HG02798 (cell line): ENCODE measurements around the gene ISY1.
"Not testable (repeated sequence)": the region's sequence is repeated elsewhere in the genome, so short reads cannot be mapped to it uniquely, and the experiment has no call there.

Experiments
- ATAC-seq: cut with Tn5 transposase; IDR thresholded peaks from one replicate; pipeline ENCODE4 v1.9.1; 2021; ENCODE audit warnings: mild to moderate bottlenecking; ENCODE audit not compliant: unreplicated experiment, poor library complexity

Gene ISY1

DNA sequence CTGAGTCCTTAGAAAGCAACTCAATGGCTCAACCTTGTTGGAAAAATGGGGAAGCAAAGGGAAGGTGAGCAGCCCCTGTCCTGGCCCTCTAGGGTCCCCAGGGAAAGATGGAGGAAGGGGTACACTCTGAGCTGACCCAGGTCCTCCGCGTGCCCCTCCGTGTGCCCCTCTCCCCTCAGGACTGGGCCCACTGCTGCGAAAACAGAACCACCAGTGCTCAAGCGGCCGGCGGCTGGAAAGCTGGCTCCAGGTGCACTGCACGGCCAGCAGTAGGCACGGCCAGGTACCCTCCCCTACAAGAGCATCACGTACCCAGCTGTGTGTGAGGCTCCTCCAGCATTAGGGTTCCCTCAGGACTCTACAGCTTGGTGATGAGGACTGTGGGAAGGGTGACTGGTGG is 65.6 kb downstream of the ISY1 start:
- no peak for ATAC-seq

DNA sequence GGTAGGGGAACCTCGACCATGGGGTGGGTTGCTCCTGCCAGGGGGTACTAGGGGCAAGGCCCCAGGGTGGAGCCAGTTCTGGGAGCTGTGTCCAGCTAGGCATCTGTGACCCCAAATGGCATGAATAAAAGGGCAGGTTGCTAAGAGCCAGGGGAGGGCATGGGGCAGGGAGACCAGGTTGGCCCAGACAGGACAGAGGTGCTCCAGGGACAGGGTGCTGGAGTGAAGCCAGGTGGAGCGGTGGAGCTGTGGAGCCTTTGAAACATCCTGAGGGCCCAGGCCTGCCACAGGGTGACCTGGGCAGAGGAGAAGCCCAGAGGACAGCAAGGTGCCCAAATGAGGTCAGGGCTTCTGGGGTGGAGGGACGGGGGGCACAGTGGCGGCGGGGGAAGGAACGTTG is 72.6 kb downstream of the ISY1 start:
- not testable (repeated sequence) for ATAC-seq

DNA sequence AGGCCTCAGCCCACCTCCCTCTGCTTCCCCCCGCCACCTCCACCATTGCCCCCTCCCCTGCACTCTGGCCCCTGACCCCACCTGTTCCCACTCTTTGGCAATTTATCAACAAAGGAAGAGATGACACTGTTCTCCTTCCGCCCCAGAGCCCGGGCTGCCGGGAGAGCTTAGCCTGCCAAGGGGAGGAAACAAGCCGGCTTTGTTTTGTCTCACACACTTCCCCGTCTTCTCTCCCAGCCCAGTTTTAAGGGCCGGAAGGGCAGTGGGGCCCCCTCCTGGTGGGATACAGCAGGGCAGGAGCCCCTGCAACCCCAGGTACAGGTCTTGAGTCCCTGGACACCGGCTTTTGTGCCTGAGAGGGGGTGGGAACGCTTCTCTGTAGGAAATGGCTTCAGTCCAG is 73.0 kb downstream of the ISY1 start:
- ATAC-seq: not testable (repeated sequence)

DNA sequence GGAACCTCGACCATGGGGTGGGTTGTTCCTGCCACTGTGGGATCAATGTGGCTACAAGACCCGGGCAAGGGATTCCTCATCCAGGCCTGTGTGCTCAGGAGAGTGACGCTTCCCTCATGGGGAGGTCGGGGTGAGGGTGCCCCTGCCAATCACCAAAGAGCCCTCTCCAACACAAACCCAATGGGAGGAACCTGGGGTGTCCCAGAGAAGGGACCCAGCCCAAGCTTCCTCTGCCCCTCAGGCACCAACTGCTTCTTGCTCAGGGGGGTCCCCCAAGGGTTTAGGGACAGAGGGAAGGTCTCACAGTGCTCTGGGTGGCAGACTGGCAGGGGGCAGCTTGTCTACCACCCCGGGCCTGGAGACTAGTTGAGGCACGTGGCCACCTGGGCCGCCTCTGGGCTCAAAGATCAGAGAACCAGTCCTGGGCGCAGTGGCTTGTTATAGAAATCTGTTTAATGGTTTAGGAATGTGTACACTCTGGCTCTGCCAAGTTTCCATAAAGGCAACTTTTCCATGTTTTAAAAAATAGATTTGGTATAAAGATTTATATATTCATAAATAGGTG is 73.6 kb downstream of the ISY1 start:
- ATAC-seq: no peak

DNA sequence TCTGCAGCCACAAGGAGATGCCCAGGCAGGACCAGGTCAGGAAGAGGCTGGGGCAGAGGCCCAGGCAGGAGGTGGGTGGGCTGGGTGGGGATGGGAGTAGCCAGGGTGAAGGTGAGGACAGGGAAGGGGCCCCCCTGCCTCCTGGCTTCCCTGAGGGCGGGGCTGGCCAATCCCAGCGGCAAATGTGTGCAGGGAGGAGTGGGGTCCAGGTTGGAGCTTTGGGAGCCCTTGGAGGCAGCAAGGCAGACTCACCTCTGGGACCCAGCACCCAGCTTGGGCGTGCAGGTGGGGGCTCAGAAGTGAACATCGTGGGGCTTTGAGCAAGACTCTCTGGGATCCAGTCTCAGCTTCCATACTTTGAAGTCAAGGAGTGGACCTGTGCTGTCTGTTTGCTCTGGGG is 75.0 kb downstream of the ISY1 start:
- no peak for ATAC-seq

DNA sequence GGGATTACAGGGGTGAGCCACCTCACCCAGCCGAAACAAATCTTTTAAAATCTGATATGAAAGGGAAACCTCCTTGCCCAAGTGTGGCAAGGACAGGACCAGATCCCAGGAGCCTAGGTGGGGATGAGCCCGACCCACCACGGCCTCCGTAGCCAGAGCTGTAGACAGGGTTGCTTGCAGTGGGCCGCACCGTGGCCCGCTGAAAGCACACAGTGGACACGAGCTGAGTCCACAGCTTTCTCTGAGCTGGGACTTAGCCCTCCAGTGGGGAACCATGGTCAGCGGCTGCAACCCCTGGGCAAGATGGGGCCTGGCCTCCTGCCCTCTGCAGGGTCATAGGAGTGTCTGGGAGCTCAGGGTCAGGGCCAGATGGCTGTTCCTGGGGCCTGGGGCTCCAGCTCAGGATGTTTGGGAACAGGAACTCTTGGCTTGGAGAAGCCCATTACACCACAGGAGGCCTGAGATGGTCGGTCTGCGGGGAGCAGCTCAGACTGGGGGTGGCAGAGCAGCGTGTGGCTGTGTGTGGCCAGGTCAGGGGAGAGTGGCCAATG is 75.6 kb downstream of the ISY1 start:
- ATAC-seq: no peak

DNA sequence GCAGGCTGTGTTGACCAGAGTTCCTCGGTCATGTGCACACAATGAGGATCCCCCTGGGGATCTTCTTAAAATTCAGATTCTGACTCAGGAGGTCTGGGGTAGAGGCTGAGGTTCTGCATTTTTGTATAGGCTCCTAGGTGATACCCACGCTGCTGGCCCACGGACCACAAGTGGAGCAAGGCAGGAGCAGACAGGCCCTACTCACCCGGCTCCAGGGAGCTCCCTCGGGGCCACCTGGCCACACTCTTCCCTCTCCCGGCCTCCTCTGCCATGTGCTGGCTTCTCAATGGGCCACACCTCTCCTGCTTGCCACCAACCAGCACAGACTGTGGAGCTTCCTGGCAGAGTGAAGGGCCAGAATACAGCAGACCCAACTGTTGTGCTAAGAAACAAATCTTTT is 76.4 kb downstream of the ISY1 start:
- no peak for ATAC-seq

DNA sequence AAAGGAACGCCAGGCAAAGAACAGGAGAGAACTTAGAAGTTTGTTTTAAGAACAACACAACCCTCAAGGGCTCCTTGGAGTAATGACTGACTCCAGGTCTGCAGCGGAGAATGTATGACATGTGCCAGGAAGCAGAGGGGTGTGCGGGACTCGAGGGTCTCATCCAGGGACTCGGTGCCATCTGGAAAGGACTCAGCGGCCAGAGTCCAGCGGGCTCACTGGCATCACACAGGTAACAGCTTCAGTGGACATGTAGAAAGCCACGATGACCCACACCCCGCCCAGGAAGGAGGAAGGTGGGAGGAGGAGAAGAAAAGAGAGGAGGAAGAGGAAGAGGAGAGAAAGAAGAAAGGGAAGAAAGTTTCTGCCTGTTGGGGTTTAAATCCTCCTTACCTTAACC is 78.8 kb downstream of the ISY1 start:
- no peak for ATAC-seq

DNA sequence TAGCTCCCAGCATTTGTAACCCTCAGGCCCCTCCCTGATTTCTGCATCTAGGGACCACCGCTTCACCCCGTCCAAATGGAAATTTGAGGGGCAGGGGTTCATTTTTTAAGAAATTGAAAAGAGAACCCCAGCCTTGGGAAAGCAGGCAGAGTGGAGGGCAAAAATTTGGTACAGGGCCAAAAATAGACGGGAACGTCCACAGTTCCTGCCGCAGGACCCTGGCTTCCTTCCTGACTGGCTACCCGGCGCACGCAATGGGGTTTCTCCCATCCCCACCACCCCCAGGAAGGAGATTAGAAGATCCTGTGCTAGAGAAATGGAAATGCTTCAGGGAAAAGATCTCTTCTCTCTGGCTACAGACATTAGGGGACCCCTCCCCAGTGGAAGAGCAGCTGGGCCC is 79.4 kb downstream of the ISY1 start:
- ATAC-seq: no peak

DNA sequence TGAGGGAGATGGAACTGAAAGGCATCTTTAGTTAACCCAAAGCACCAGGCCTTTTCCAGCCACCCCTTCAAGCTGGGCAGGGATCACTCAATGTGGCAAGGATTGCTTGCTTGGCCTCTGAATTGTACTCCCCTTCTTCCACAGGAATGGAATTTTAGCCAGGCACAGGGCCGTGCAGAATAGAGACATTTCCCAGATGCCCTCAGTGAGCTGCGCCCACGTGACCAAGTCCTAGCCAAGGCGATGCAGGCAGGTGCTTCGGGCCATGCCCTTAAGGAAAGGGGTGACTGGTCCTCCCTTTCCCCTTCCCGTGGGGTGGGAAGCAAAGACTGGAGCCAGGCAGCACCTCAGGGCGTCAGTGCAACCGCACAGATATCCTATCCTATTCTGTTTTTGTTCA is 82.4 kb downstream of the ISY1 start:
- ATAC-seq: no peak
